HepG2 (cell line): Measurements from ENCODE around the gene NCS1.

ENCODE experiments used
- CTCF ChIP-seq: sonication (generic); formaldehyde crosslinking; IDR thresholded peaks from 2 replicates; pipeline ENCODE4 v1.5.0; 2020; ENCODE audit warnings: mild to moderate bottlenecking, missing genetic modification reagents, moderate library complexity
- EZH2 ChIP-seq: conservative IDR thresholded peaks from 2 replicates; pipeline ENCODE4 v1.6.1; 2012; ENCODE audit warnings: mild to moderate bottlenecking, low read depth, low read length, moderate library complexity
- FOXM1 ChIP-seq: sonication (generic); formaldehyde crosslinking; IDR thresholded peaks from 2 replicates; pipeline ENCODE4 v1.5.0; 2020; ENCODE audit warnings: missing genetic modification reagents
- HHEX ChIP-seq: IDR thresholded peaks from 2 replicates; pipeline ENCODE4 v1.6.1; 2016; ENCODE audit warnings: control low read depth
- MEF2D ChIP-seq: sonication (generic); formaldehyde crosslinking; IDR thresholded peaks from 2 replicates; pipeline ENCODE4 v1.5.1; 2020; ENCODE audit warnings: mild to moderate bottlenecking, missing genetic modification reagents
- PCBP2 ChIP-seq: fragments of 200-400 bp; formaldehyde crosslinking; optimal IDR thresholded peaks from 2 replicates; pipeline ENCODE3; 2018; ENCODE audit warnings: low read length, low read depth; ENCODE audit not compliant: poor library complexity, severe bottlenecking
- PHF8 ChIP-seq: sonication (generic); formaldehyde crosslinking; IDR thresholded peaks from 2 replicates; pipeline ENCODE4 v1.5.0; 2020; ENCODE audit warnings: missing genetic modification reagents
- ZNF34 ChIP-seq: sonication (generic); formaldehyde crosslinking; IDR thresholded peaks from 2 replicates; pipeline ENCODE4 v1.4.0; 2020; ENCODE audit warnings: mild to moderate bottlenecking, missing genetic modification reagents, borderline replicate concordance
- TF ChIP-seq, protein P1 (sequence below): sonication (generic); formaldehyde crosslinking; conservative IDR thresholded peaks from 2 replicates; pipeline ENCODE4 v1.5.0; 2020; ENCODE audit warnings: missing genetic modification reagents

DNA sequence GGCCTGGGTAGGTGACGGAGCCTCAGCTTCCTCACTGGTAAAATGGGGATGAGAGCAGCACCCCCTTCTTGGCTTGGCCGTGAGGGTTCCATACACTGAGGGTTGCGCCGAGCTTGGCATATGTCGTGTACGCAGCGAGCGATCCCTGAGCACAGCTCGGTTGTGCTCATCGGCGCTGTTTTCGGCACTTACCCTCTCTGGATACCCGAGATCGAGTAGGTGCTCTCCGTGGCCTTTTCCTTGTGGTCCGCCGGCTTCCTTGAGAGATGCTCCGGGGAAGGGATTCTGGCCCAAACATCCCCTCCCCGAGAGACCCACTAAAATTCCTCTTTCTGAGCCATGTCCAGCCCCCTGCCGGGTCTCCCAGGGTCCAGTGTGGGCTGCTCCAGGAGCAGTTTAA, 53.4 kb downstream of the NCS1 start:
- no peak for TF ChIP-seq PHF8 (CRISPR knock-in tag)
- TF ChIP-seq FOXM1 (CRISPR knock-in tag) = no peak
- no peak for TF ChIP-seq PCBP2
- TF ChIP-seq CTCF (CRISPR knock-in tag) = no peak
- no peak for TF ChIP-seq HHEX (CRISPR knock-in tag)
- TF ChIP-seq ZNF34 (CRISPR knock-in tag) = no peak
- no peak for TF ChIP-seq EZH2
- TF ChIP-seq, protein P1, sequence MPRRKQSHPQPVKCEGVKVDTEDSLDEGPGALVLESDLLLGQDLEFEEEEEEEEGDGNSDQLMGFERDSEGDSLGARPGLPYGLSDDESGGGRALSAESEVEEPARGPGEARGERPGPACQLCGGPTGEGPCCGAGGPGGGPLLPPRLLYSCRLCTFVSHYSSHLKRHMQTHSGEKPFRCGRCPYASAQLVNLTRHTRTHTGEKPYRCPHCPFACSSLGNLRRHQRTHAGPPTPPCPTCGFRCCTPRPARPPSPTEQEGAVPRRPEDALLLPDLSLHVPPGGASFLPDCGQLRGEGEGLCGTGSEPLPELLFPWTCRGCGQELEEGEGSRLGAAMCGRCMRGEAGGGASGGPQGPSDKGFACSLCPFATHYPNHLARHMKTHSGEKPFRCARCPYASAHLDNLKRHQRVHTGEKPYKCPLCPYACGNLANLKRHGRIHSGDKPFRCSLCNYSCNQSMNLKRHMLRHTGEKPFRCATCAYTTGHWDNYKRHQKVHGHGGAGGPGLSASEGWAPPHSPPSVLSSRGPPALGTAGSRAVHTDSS (CRISPR knock-in tag) = no peak
- no peak for TF ChIP-seq MEF2D (CRISPR knock-in tag)
